ENCODE measurements around the gene TLR2. TPM values are rescaled to one million over a fixed set of nuclear protein-coding genes. Genes with fewer than 3 reads are reported as not detected.

Gene TLR2
- total RNA-seq, 1 experiment from 2014 or later = 0.23 TPM

DNA sequence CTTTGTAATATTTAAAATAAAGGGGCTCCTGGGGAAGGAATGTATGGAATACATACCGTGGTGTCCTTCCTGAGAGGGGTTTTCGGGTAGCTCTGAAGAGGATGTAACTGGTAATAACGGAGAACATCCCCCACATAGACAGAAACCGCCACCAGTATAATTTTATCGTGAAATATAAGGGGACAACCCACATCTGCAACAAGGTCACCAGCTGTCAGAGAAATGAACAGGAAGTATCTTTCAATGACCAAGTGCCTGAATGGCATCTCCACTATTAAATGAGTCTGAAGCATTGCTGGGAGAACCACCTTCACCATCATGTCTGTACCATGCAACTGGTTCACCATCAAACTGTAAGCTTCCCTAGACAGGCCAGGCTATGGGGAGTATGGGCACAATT lies 44.1 kb downstream of the TLR2 start:
- intact Hi-C loops (cut with micrococcal nuclease) = no loop called here
- no peak for DNase-seq (ENCODE audit: unreplicated experiment)
- POLR2A ChIA-PET = interaction anchor here (0.5 kb wide), 1 partner anchor 220 kb away, joined by 3 read pairs; no protein-coding TSS in a partner anchor
- Mint-ChIP-seq H3K36me3 (ENCODE audit: insufficient read depth, unreplicated experiment) (no peaks in the 10 kb centered on the region), H3K4me3 (ENCODE audit: unreplicated experiment) (no peak overlapping the region), H3K27me3 (ENCODE audit: insufficient read depth, unreplicated experiment) (no peaks in the 10 kb centered on the region), H3K9me3 (ENCODE audit: unreplicated experiment) (no peaks in the 10 kb centered on the region), H3K27ac (ENCODE audit: low read depth, unreplicated experiment) (no peak overlapping the region), H3K4me1 (ENCODE audit: insufficient read depth, unreplicated experiment) (peaks cover 9% of the 10 kb centered on the region)
- CTCF ChIA-PET = no interaction called here
- TF ChIP-seq, protein P1, sequence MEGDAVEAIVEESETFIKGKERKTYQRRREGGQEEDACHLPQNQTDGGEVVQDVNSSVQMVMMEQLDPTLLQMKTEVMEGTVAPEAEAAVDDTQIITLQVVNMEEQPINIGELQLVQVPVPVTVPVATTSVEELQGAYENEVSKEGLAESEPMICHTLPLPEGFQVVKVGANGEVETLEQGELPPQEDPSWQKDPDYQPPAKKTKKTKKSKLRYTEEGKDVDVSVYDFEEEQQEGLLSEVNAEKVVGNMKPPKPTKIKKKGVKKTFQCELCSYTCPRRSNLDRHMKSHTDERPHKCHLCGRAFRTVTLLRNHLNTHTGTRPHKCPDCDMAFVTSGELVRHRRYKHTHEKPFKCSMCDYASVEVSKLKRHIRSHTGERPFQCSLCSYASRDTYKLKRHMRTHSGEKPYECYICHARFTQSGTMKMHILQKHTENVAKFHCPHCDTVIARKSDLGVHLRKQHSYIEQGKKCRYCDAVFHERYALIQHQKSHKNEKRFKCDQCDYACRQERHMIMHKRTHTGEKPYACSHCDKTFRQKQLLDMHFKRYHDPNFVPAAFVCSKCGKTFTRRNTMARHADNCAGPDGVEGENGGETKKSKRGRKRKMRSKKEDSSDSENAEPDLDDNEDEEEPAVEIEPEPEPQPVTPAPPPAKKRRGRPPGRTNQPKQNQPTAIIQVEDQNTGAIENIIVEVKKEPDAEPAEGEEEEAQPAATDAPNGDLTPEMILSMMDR (IDR thresholded peaks at IDR 0.05; ENCODE audit: unreplicated experiment) = no peak
- no TSS peak for BruUV-seq (replicated peaks)

DNA sequence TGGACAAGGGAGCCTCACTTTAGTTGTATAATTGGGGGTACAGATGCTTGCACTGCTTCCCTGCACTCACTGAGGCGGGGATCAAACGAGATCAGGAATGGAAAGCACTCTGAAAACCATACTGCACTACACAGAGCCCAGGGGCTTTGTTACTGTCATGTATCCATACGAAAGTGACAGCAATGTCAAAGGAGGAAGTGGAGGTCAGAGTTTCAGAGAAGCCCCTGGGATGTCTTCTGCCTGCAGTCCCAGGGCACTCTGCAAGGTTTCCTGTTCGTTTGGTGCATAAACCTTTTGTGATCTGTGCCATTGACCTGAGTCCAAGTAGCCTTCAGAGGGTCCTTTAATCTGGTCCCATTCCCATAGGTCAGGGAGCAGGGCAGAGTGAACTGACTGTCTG lies 44.6 kb downstream of the TLR2 start:
- Mint-ChIP-seq H3K27me3 (ENCODE audit: insufficient read depth, unreplicated experiment) (no peaks in the 10 kb centered on the region), H3K27ac (ENCODE audit: low read depth, unreplicated experiment) (no peak overlapping the region), H3K9me3 (ENCODE audit: unreplicated experiment) (no peaks in the 10 kb centered on the region), H3K4me3 (ENCODE audit: unreplicated experiment) (no peak overlapping the region), H3K4me1 (ENCODE audit: insufficient read depth, unreplicated experiment) (peaks cover 9% of the 10 kb centered on the region), H3K36me3 (ENCODE audit: insufficient read depth, unreplicated experiment) (no peaks in the 10 kb centered on the region)
- BruUV-seq (replicated peaks) = no TSS peak
- TF ChIP-seq, protein P1 (IDR thresholded peaks at IDR 0.05; ENCODE audit: unreplicated experiment) = no peak
- intact Hi-C loops (cut with micrococcal nuclease) = no loop called here
- POLR2A ChIA-PET = no interaction called here
- DNase-seq (ENCODE audit: unreplicated experiment) = no peak
- CTCF ChIA-PET = no interaction called here

DNA sequence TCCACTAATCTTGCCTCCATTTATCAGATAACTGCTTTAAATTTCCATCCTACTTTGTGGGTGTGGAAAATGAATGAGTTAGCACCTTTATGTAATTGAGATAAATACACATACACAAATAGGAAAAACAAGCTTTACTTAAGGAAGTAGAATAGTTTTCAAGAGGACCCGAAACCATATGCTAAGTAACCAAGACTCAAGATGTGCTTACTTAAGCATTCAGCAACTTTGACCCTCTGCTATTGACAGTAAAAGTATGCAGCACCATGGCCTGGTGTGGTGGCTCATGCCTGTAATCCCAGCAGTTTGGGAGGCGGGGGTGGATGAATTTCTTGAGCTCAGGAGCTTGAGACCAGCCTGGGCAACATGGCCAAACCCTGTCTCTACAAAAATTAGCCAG lies 45.8 kb downstream of the TLR2 start:
- TF ChIP-seq, protein P1 (IDR thresholded peaks at IDR 0.05; ENCODE audit: unreplicated experiment) = no peak
- H3K36me3 Mint-ChIP-seq (ENCODE audit: insufficient read depth, unreplicated experiment) = no peaks in the 10 kb centered on the region
- H3K27ac Mint-ChIP-seq (ENCODE audit: low read depth, unreplicated experiment) = no peak overlapping the region
- no peaks in the 10 kb centered on the region for H3K27me3 Mint-ChIP-seq (ENCODE audit: insufficient read depth, unreplicated experiment)
- no TSS peak for BruUV-seq (replicated peaks)
- H3K4me1 Mint-ChIP-seq (ENCODE audit: insufficient read depth, unreplicated experiment) = peaks cover 9% of the 10 kb centered on the region
- intact Hi-C loops (cut with micrococcal nuclease) = no loop called here
- ChIA-PET POLR2A (interaction anchor here (0.7 kb wide), 1 partner anchor 18 kb away, joined by 3 read pairs; no protein-coding TSS in a partner anchor), CTCF (interaction anchor here (0.8 kb wide), 1 partner anchor 20 kb away, joined by 3 read pairs; no protein-coding TSS in a partner anchor)
- DNase-seq (ENCODE audit: unreplicated experiment) = no peak
- H3K4me3 Mint-ChIP-seq (ENCODE audit: unreplicated experiment) = no peak overlapping the region
- no peaks in the 10 kb centered on the region for H3K9me3 Mint-ChIP-seq (ENCODE audit: unreplicated experiment)

DNA sequence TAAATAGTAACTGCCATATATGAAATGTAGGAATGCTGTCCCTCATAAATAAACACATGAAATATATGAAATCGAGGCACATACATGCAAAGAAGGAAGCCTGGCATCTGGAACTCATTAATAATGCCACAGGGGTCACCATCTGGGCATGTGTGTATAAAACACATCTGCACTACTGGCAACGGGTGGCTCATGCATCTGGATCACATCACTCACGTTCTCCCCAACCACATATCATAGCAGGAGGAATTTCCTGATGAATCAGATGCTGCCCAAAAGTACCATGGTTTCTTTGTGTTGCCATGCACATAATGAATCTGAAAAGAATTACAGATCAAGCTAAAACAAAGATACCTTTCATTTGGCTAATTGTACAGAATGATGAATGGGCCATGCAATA lies 47.2 kb downstream of the TLR2 start:
- ChIA-PET POLR2A (no interaction called here), CTCF (interaction anchor here (0.6 kb wide), 1 partner anchor 19 kb away, joined by 3 read pairs; no protein-coding TSS in a partner anchor)
- TF ChIP-seq, protein P1 (IDR thresholded peaks at IDR 0.05; ENCODE audit: unreplicated experiment) = no peak
- peaks cover 17% of the 10 kb centered on the region for H3K4me1 Mint-ChIP-seq (ENCODE audit: insufficient read depth, unreplicated experiment)
- no peaks in the 10 kb centered on the region for H3K9me3 Mint-ChIP-seq (ENCODE audit: unreplicated experiment)
- no peak overlapping the region for H3K4me3 Mint-ChIP-seq (ENCODE audit: unreplicated experiment)
- DNase-seq (ENCODE audit: unreplicated experiment) = no peak
- no TSS peak for BruUV-seq (replicated peaks)
- H3K27ac Mint-ChIP-seq (ENCODE audit: low read depth, unreplicated experiment) = no peak overlapping the region
- H3K36me3 Mint-ChIP-seq (ENCODE audit: insufficient read depth, unreplicated experiment) = no peaks in the 10 kb centered on the region
- intact Hi-C loops (cut with micrococcal nuclease) = no loop called here
- no peaks in the 10 kb centered on the region for H3K27me3 Mint-ChIP-seq (ENCODE audit: insufficient read depth, unreplicated experiment)
